PC-9 (cell line): ENCODE data around the gene MOGAT1. TPM values are rescaled to one million over a fixed set of nuclear protein-coding genes. Genes with fewer than 3 reads are reported as not detected.

Source experiments
- BruUV-seq: library from RNA; stranded (reverse); fragments of 400-500 nt; replicated peaks from 2 replicates; lab custom pipeline; 2021; lab: Mats Ljungman, UMichigan
- CTCF ChIA-PET: fragments of 300-600 bp; sonication (Branson Sonifier 250); formaldehyde crosslinking; loops from one replicate; lab custom pipeline; 2022; ENCODE audit warnings: antibody characterized with exemption; lab: Charles Lee
- POLR2A ChIA-PET: fragments of 300-600 bp; sonication (Branson Sonifier 250); formaldehyde crosslinking; loops from one replicate; lab custom pipeline; 2022; ENCODE audit warnings: antibody characterized with exemption; ENCODE audit not compliant: unreplicated experiment; lab: Charles Lee
- DNase-seq, 2 experiments: peaks; one replicate each; pipeline versions ENCODE4 v3.0.0 to v3.0.0-alpha.2; 2015 to 2022; ENCODE audit warnings: mixed read lengths in 1 of 2
- H2AFZ ChIP-seq: fragments of 200-600 bp; sonication (generic); 2 replicates; pipeline ENCODE4 v1.8.1; 2017; ENCODE audit warnings: antibody characterized with exemption
- H3F3A ChIP-seq: fragments of 200-600 bp; sonication (generic); 2 replicates; pipeline ENCODE4 v1.8.1; 2017; ENCODE audit warnings: antibody characterized with exemption, mild to moderate bottlenecking, low read depth; ENCODE audit not compliant: insufficient read depth
- H3K27ac ChIP-seq: fragments of 200-600 bp; sonication (generic); 2 replicates; pipeline ENCODE4 v1.6.1; 2016; ENCODE audit warnings: mixed run types
- H3K27me3 ChIP-seq: fragments of 200-600 bp; sonication (generic); 2 replicates; pipeline ENCODE4 v1.6.1; 2016; ENCODE audit warnings: low read depth, mixed run types; ENCODE audit not compliant: insufficient read depth
- H3K36me3 ChIP-seq: fragments of 200-600 bp; sonication (generic); 2 replicates; pipeline ENCODE4 v1.6.1; 2016; ENCODE audit warnings: low read depth, mixed run types
- H3K4me1 ChIP-seq: fragments of 200-600 bp; sonication (generic); replicated peaks from 2 replicates; pipeline ENCODE4 v1.6.1; 2016; ENCODE audit warnings: mixed run types; ENCODE audit not compliant: insufficient read depth
- H3K4me2 ChIP-seq: fragments of 200-600 bp; sonication (generic); 2 replicates; pipeline ENCODE4 v1.6.1; 2017; ENCODE audit warnings: mixed run types
- H3K4me3 ChIP-seq: fragments of 200-600 bp; sonication (generic); 2 replicates; pipeline ENCODE4 v1.6.1; 2016; ENCODE audit warnings: mixed run types
- H3K79me2 ChIP-seq: fragments of 200-600 bp; sonication (generic); 2 replicates; pipeline ENCODE4 v1.6.1; 2017; ENCODE audit warnings: low read depth, mixed run types
- H3K9me2 ChIP-seq: fragments of 200-600 bp; sonication (generic); 2 replicates; pipeline ENCODE4 v1.8.1; 2017; ENCODE audit warnings: mild to moderate bottlenecking; ENCODE audit not compliant: insufficient read depth
- H3K9me3 ChIP-seq: fragments of 200-600 bp; sonication (generic); 2 replicates; pipeline ENCODE4 v1.8.1; 2016; ENCODE audit warnings: low read depth; ENCODE audit not compliant: insufficient read depth
- H4K20me1 ChIP-seq: fragments of 200-600 bp; sonication (generic); 2 replicates; pipeline ENCODE4 v1.8.1; 2017; ENCODE audit not compliant: insufficient read depth
- CTCF ChIP-seq: fragments of 200-600 bp; sonication (generic); conservative IDR thresholded peaks from 2 replicates; pipeline ENCODE4 v1.6.1; 2017; ENCODE audit warnings: mixed run types, antibody characterized with exemption, mild to moderate bottlenecking, moderate library complexity
- EZH2 ChIP-seq: fragments of 200-600 bp; sonication (generic); IDR thresholded peaks from 2 replicates; pipeline ENCODE4 v1.8.0; 2017; ENCODE audit warnings: antibody characterized with exemption, low read depth
- intact Hi-C: fragments of 100-400 bp; cut with micrococcal nuclease; formaldehyde crosslinking; loops from one replicate; pipeline ENCODE4 v1.10.0; 2022; ENCODE audit not compliant: unreplicated experiment
- total RNA-seq: library from RNA; stranded (reverse); gene quantifications from 2 replicates; pipeline ENCODE4 v1.2.3, GENCODE V29; 2021

MOGAT1 gene
- total RNA-seq, 1 experiment from 2014 or later = 0.35 TPM

GRCh38 chr2:222686086-222686750 is 14.8 kb downstream of the MOGAT1 start:
- Histone ChIP-seq H3K4me1 (no peaks in the 10 kb centered on the region), H3K27me3 (no peaks in the 10 kb centered on the region), H3K27ac (no peak overlapping the region), H3K4me3 (no peak overlapping the region), H3F3A (no peaks in the 10 kb centered on the region), H3K9me2 (no peaks in the 10 kb centered on the region), H4K20me1 (no peaks in the 10 kb centered on the region), H3K79me2 (no peaks in the 10 kb centered on the region), H3K9me3 (no peaks in the 10 kb centered on the region), H3K4me2 (no peak overlapping the region), H2AFZ (no peak overlapping the region), H3K36me3 (no peaks in the 10 kb centered on the region)
- ChIA-PET CTCF (interaction anchor here (0.5 kb wide), 1 partner anchor 190 kb away, joined by 4 read pairs; no protein-coding TSS in a partner anchor), POLR2A (no interaction called here)
- intact Hi-C loops = no loop called here
- TF ChIP-seq CTCF (no peak), EZH2 (no peak)
- no peak for DNase-seq
- no TSS peak for BruUV-seq

- CTCF ChIA-PET = interaction anchor here (1.0 to 1.5 kb wide), 2 partner anchors 214 to 271 kb away, joined by 3 to 4 read pairs; no protein-coding TSS in a partner anchor
- H3K9me2 ChIP-seq = no peaks in the 10 kb centered on the region
- no peak overlapping the region for H2AFZ ChIP-seq
- POLR2A ChIA-PET = no interaction called here
- BruUV-seq = no TSS peak
- H3K27me3 ChIP-seq = no peaks in the 10 kb centered on the region
- no peak overlapping the region for H3K4me3 ChIP-seq
- no peak for DNase-seq
- no peaks in the 10 kb centered on the region for H3K79me2 ChIP-seq
- no peaks in the 10 kb centered on the region for H3K9me3 ChIP-seq
- H3K4me1 ChIP-seq = no peaks in the 10 kb centered on the region
- no peaks in the 10 kb centered on the region for H3K36me3 ChIP-seq
- H3K27ac ChIP-seq = no peak overlapping the region
- intact Hi-C loops = no loop called here
- H3F3A ChIP-seq = no peaks in the 10 kb centered on the region
- H3K4me2 ChIP-seq = no peak overlapping the region
- no peaks in the 10 kb centered on the region for H4K20me1 ChIP-seq
- TF ChIP-seq EZH2 = no peak
- TF ChIP-seq CTCF = no peak
Observed at GRCh38 chr2:222688917-222689316, 17.5 kb downstream of the MOGAT1 start.

- H2AFZ ChIP-seq = no peak overlapping the region
- H3K4me1 ChIP-seq = no peaks in the 10 kb centered on the region
- DNase-seq = no peak
- no peaks in the 10 kb centered on the region for H3K9me2 ChIP-seq
- no peaks in the 10 kb centered on the region for H4K20me1 ChIP-seq
- no peak overlapping the region for H3K27ac ChIP-seq
- H3K36me3 ChIP-seq = no peaks in the 10 kb centered on the region
- H3K4me2 ChIP-seq = no peak overlapping the region
- ChIA-PET POLR2A (no interaction called here), CTCF (interaction anchor here (1.0 to 1.6 kb wide), 3 partner anchors 214 to 283 kb away, joined by 3 to 7 read pairs (median 4); no protein-coding TSS in a partner anchor)
- intact Hi-C loops = no loop called here
- no peaks in the 10 kb centered on the region for H3K79me2 ChIP-seq
- no peaks in the 10 kb centered on the region for H3F3A ChIP-seq
- H3K4me3 ChIP-seq = no peak overlapping the region
- H3K27me3 ChIP-seq = no peaks in the 10 kb centered on the region
- no TSS peak for BruUV-seq
- no peak for TF ChIP-seq EZH2
- TF ChIP-seq CTCF = no peak
- no peaks in the 10 kb centered on the region for H3K9me3 ChIP-seq
Observed at GRCh38 chr2:222689322-222689721, 17.9 kb downstream of the MOGAT1 start.
